ENCODE data around the gene KIAA0319L. TPM values are rescaled to one million over a fixed set of nuclear protein-coding genes. Genes with fewer than 3 reads are reported as not detected.

KIAA0319L gene
- total RNA-seq, 1 experiment from 2014 or later: 46.4 TPM

DNA sequence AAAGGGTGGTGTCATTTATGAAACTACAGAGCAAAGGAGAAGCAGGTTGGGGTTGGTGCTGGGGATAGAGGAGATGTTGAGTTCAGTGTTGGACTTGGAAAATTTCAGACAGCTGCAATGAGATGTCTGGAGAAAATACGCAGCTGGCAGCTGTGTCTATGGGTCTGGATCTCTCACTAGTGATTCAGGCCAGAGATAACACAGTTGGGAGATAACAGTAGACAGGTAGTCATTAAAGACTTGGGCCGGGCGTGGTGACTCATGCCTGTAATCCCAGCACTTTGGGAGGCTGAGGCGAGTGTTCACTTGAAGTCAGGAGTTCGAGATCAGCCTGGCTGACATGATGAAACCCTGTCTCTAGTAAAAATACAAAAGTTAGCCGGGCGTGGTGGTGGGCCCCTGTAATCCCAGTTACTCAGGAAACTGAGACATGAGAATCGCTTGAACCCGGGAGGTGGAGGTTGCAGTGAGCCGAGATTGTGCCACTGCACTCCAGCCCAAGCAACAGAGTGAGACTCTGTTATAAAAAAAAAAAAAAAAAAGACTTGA, 13.5 kb upstream of the KIAA0319L start:
- no peak overlapping the region for H3K27ac Mint-ChIP-seq
- no peak overlapping the region; a peak in 1 of 5 replicates for H3K4me3 Mint-ChIP-seq
- Histone ChIP-seq H3K9me3 (ENCODE audit: control insufficient read depth, low read depth, low read length) (no peaks in the 10 kb centered on the region), H3K4me2 (ENCODE audit: insufficient read depth, insufficient read length, low read length) (no peak overlapping the region), H4K8ac (replicated peaks; ENCODE audit: insufficient read length, low read depth, low read length) (no peak overlapping the region), H3K79me1 (ENCODE audit: insufficient read depth, low read depth, low read length, poor library complexity, severe bottlenecking) (no peaks in the 10 kb centered on the region), H3K23me2 (ENCODE audit: insufficient read length, low read depth, low read length, poor library complexity, severe bottlenecking) (peaks cover 9% of the 10 kb centered on the region), H3K18ac (ENCODE audit: insufficient read length, low read depth, low read length) (no peak overlapping the region), H3K27ac (ENCODE audit: insufficient read length, low read depth, low read length) (no peak overlapping the region), H3K56ac (ENCODE audit: insufficient read length, low read depth, low read length) (no peak overlapping the region), H4K5ac (ENCODE audit: insufficient read length, low read depth, low read length) (no peak overlapping the region), H2BK12ac (ENCODE audit: insufficient read length, low read depth, low read length) (no peak overlapping the region), H2AK5ac (ENCODE audit: insufficient read length, low read length) (no peak overlapping the region), H3T11ph (ENCODE audit: low read length) (no peak overlapping the region), H4K20me1 (ENCODE audit: control insufficient read depth, insufficient read depth, insufficient read length) (no peaks in the 10 kb centered on the region), H2AFZ (ENCODE audit: low read length) (no peak overlapping the region), H3K27me3 (ENCODE audit: insufficient read depth, low read length) (peaks cover 50% of the 10 kb centered on the region), H2BK15ac (ENCODE audit: low read depth, low read length) (no peak overlapping the region), H3K23ac (ENCODE audit: insufficient read length, low read depth, low read length) (no peak overlapping the region), H2BK5ac (ENCODE audit: insufficient read length, low read length) (no peak overlapping the region), H3K9ac (ENCODE audit: extremely low read depth, insufficient read length, low read length) (no peak overlapping the region), H3K4me1 (ENCODE audit: insufficient read depth, low read length) (0 out of 2 replicates have a peak, but pooled peaks cover 2% of the 10 kb centered on the region), H3K79me2 (ENCODE audit: insufficient read depth, low read length) (no peaks in the 10 kb centered on the region), H2BK20ac (ENCODE audit: low read depth, low read length, poor library complexity, severe bottlenecking) (no peak overlapping the region), H4K91ac (ENCODE audit: insufficient read length, low read depth, low read length) (no peak overlapping the region), H3K14ac (ENCODE audit: insufficient read depth, low read length) (no peak overlapping the region), H3K4ac (ENCODE audit: low read depth, low read length) (no peak overlapping the region), H2BK120ac (ENCODE audit: low read depth, low read length, poor library complexity, severe bottlenecking) (no peak overlapping the region)
- peaks cover 73% of the 10 kb centered on the region for H3K27me3 Mint-ChIP-seq (ENCODE audit: low read depth)
- peaks cover 15 to 21% of the 10 kb centered on the region in 2 experiments for H3K4me1 Mint-ChIP-seq
- H3K36me3 Mint-ChIP-seq (ENCODE audit: insufficient read depth in 1 of 3, low read depth in 3 of 3): peaks cover 4 to 10% (median 8%) of the 10 kb centered on the region in 3 experiments; a peak in 6 of 7 replicates
- TF ChIP-seq, protein P1, sequence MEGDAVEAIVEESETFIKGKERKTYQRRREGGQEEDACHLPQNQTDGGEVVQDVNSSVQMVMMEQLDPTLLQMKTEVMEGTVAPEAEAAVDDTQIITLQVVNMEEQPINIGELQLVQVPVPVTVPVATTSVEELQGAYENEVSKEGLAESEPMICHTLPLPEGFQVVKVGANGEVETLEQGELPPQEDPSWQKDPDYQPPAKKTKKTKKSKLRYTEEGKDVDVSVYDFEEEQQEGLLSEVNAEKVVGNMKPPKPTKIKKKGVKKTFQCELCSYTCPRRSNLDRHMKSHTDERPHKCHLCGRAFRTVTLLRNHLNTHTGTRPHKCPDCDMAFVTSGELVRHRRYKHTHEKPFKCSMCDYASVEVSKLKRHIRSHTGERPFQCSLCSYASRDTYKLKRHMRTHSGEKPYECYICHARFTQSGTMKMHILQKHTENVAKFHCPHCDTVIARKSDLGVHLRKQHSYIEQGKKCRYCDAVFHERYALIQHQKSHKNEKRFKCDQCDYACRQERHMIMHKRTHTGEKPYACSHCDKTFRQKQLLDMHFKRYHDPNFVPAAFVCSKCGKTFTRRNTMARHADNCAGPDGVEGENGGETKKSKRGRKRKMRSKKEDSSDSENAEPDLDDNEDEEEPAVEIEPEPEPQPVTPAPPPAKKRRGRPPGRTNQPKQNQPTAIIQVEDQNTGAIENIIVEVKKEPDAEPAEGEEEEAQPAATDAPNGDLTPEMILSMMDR (conservative IDR thresholded peaks at IDR 0.05): no peak
- no peak for DNase-seq
- no CpG with 5 or more reads among the region's 10 CpGs for WGBS (ENCODE audit: extremely low coverage, insufficient read length, low lambda C conversion rate)
- no peaks in the 10 kb centered on the region; a peak in 1 of 5 replicates for H3K9me3 Mint-ChIP-seq

All from H9 (cell line).